Adrenal gland (tissue), 12 donors: ENCODE measurements around the gene IPO13. TPM values are rescaled to one million over a fixed set of nuclear protein-coding genes. Genes with fewer than 3 reads are reported as not detected.

Source experiments
- DNase-seq, 7 donors: peaks; one replicate each; pipeline ENCODE4 v3.0.0-alpha.2; 2019 to 2020
- H3K27ac ChIP-seq, 5 donors: fragments of 200-600 bp; sonication (generic) in 4 of 5; 1 replicate in 3 of 5; 2 replicates in 2 of 5; pipeline versions ENCODE4 v1.5.1 to v1.8.0; 2016 to 2020; ENCODE audit warnings: mild to moderate bottlenecking in 1 of 5
- H3K27me3 ChIP-seq: fragments of 200-600 bp; 2 replicates; pipeline ENCODE4 v1.8.0; 2021
- H3K36me3 ChIP-seq, 2 donors: fragments of 200-600 bp; replicated peaks in 1 of 2; 1 replicate in 1 of 2; 2 replicates in 1 of 2; pipeline versions ENCODE4 v1.5.1 to v1.8.0; 2018 to 2022
- H3K4me1 ChIP-seq, 2 donors: fragments of 200-600 bp; replicated peaks in 1 of 2; 1 replicate in 1 of 2; 2 replicates in 1 of 2; pipeline versions ENCODE4 v1.5.1 to v1.8.0; 2018 to 2021
- H3K4me3 ChIP-seq, 4 donors: fragments of 200-600 bp; sonication (generic) in 3 of 4; one replicate each; pipeline ENCODE4 v1.5.1; 2016 to 2018
- H3K9me3 ChIP-seq, 3 donors: fragments of 200-600 bp; sonication (generic) in 1 of 3; replicated peaks in 1 of 3; 1 replicate in 2 of 3; 2 replicates in 1 of 3; pipeline versions ENCODE4 v1.5.1 to v1.8.0; 2016 to 2021
- CTCF ChIP-seq, 6 experiments: fragments of 450-650 bp in 4 of 6; fragments of 200-600 bp in 2 of 6; sonication (generic) in 1 of 6; IDR thresholded peaks; 1 replicate in 5 of 6; 2 replicates in 1 of 6; pipeline versions ENCODE4 v1.5.1 to v1.8.0; 2016 to 2021; ENCODE audit warnings: antibody characterized with exemption in 6 of 6, mild to moderate bottlenecking in 2 of 6, moderate library complexity in 1 of 6
- POLR2A ChIP-seq, 2 donors: fragments of 450-650 bp; IDR thresholded peaks; one replicate each; pipeline ENCODE4 v1.6.1; 2017; ENCODE audit warnings: antibody characterized with exemption in 2 of 2, mild to moderate bottlenecking in 2 of 2, moderate library complexity in 1 of 2
- WGBS, 4 donors: extraction: QIAGEN DNeasy Blood & Tissue Kit in 2 of 4; methylation state at CpG; one replicate each; pipeline versions ENCODE4 v1.1.5 to v1.1.7; 2013 to 2017; 5-methylcytosine and 5-hydroxymethylcytosine counted together
- intact Hi-C, 2 donors: fragments of 100-400 bp; cut with DNase I; formaldehyde crosslinking; loops; one replicate each; pipeline versions ENCODE4 v1.14.1 to v1.15.0; 2022 to 2023
- polyA plus RNA-seq, 3 donors: library from polyadenylated mRNA; stranded (reverse); fragments of 200-250 nt in 2 of 3; fragments of 350-450 nt in 1 of 3; fragmentation: Illumina TruSeq in 1 of 3; extraction: RNeasy Lipid Tissue Mini Kit (QIAGEN cat#74804) in 1 of 3; gene quantifications; one replicate each; pipeline ENCODE4 v1.2.3, GENCODE V29; 2013 to 2014
- total RNA-seq, 9 donors: library from RNA; depleted of rRNA in 4 of 9; stranded (reverse); fragments of >200 nt in 4 of 9; fragments of 120-200 nt in 1 of 9; fragmentation: NEBNext Ultra II Directional in 1 of 9; extraction: Animal tissue kit (Norgen Biotek cat#: 25700) in 1 of 9; gene quantifications; one replicate each; pipeline versions ENCODE4 v1.1.0 to v1.2.4, GENCODE V29; 2013 to 2023
- donor health status: healthy with polysubstance abuse.
- donor health status: Bipolar disorder and iron deficiency.
- donor health status: DM: yes; HTN: yes; CAD: no.
- donor health status: DM: no; HTN: no; CAD: no.
- donor health status: DM: no; HTN: no; CAD: no.
- donor health status: DM: yes; HTN: yes; CAD: no.

The IPO13 gene
- total and polyA plus RNA-seq, 12 donors: 32.2 to 78.1 (median 37.8) TPM

DNA sequence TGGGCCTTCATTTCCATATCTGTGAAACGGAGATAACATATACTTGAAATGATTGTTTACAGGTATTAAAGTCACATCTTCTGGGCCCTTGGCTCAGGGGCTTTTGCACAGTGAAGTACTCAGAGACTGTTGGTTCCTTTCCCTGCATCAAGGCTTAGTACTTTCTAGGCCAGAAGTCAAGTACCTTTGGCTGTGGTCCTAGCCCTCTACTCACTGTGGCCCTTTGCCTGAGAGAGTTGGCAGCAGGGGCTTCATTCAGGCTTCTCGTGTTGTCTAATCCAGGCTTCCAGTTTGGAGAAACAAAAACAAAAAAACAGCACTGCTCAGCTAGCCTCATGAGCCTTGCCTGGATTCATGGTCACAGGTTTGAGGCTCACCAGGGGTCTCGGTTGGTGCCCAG, 14.9 kb downstream of the IPO13 start:
- H3K36me3 ChIP-seq: peaks cover 0 to 63% of the 10 kb centered on the region in 2 donors
- WGBS, 4 donors: 86 to 94% (median 91%) methylated on average over 3 of the region's 3 CpGs
- no peak for DNase-seq

DNA sequence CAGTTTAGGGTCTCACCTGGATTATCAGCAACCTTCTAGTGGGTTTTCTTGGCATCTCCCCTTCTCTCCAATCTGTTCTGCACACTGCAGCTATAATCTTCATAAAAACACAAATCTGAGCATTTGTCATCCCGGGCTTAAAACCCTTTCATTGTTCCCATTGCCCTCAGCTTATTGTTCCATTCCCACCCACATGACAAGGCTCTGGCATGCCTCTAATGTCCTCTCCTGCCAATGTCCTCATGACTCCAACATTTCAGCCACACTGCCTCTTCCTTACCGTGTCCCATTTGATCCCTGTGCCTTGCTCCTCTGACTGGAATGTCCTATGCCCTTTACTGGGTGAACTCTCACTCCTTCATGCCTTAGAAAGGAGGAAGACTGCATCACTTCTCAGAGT, 15.6 kb downstream of the IPO13 start:
- no peaks in the 10 kb centered on the region for H3K9me3 ChIP-seq
- 87 to 96% (median 93%) methylated on average over 2 of the region's 2 CpGs for WGBS, 4 donors
- H3K36me3 ChIP-seq: peaks cover 0 to 59% of the 10 kb centered on the region in 2 donors

More for the DNA sequence above, 14.9 kb downstream of the IPO13 start:
- Histone ChIP-seq H3K27ac (no peak overlapping the region), H3K4me3 (no peak overlapping the region), H3K4me1 (no peaks in the 10 kb centered on the region), H3K27me3 (no peaks in the 10 kb centered on the region), H3K9me3 (no peaks in the 10 kb centered on the region)
- TF ChIP-seq POLR2A (IDR thresholded peaks at IDR 0.05) (no peak), CTCF (IDR thresholded peaks at IDR 0.05) (no peak)
- intact Hi-C loops: no loop called here

DNA sequence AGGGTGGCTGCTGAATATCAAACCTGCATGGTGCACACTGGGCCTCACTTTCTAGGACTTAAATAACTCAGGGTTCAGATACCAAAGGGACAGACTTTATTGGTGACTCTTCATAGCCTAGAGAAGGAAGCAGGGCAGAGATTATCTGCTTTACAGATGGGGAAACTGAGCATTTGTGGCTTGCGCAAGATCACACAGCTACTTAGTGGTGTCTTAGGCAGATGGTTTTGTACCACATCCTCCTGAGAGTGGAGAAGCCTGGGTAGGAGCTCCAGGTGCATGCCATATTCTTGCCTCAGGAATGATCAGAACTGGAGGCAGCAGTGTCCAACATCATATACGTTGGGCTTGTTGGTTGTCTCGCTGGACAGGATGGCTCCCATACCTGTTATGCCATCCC, 16.3 kb downstream of the IPO13 start:
- H3K36me3 ChIP-seq: peaks cover 0 to 53% of the 10 kb centered on the region in 2 donors
- no peak for TF ChIP-seq CTCF (IDR thresholded peaks at IDR 0.05)
- TF ChIP-seq POLR2A (IDR thresholded peaks at IDR 0.05): no peak
- no peak overlapping the region for H3K4me3 ChIP-seq
- no peak for DNase-seq
- WGBS, 4 donors: 89 to 100% (median 90%) methylated on average over 3 of the region's 3 CpGs
- H3K4me1 ChIP-seq: no peaks in the 10 kb centered on the region
- H3K27me3 ChIP-seq: no peaks in the 10 kb centered on the region
- intact Hi-C loops: no loop called here
- H3K27ac ChIP-seq: no peak overlapping the region
- H3K9me3 ChIP-seq: no peaks in the 10 kb centered on the region

More for the DNA sequence above, 15.6 kb downstream of the IPO13 start:
- Histone ChIP-seq H3K4me1 (no peaks in the 10 kb centered on the region), H3K4me3 (no peak overlapping the region), H3K27me3 (no peaks in the 10 kb centered on the region), H3K27ac (no peak overlapping the region)
- no peak for DNase-seq
- TF ChIP-seq CTCF (IDR thresholded peaks at IDR 0.05) (no peak), POLR2A (IDR thresholded peaks at IDR 0.05) (no peak)
- intact Hi-C loops: no loop called here

- no peak for TF ChIP-seq POLR2A (IDR thresholded peaks at IDR 0.05)
- intact Hi-C loops: no loop called here
- Histone ChIP-seq H3K36me3 (peaks cover 0 to 44% of the 10 kb centered on the region in 2 donors), H3K9me3 (no peaks in the 10 kb centered on the region), H3K27ac (no peak overlapping the region), H3K27me3 (no peaks in the 10 kb centered on the region), H3K4me3 (no peak overlapping the region), H3K4me1 (no peaks in the 10 kb centered on the region)
- 76 to 88% (median 79%) methylated on average over 4 to 5 of the region's 5 CpGs for WGBS, 4 donors
- no peak for DNase-seq
Observed at GRCh38 chr1:43963890-43964289, 17.1 kb downstream of the IPO13 start.

GRCh38 chr1:43965316-43965715, 18.6 kb downstream of the IPO13 start:
- TF ChIP-seq POLR2A (IDR thresholded peaks at IDR 0.05): no peak
- H3K36me3 ChIP-seq: peaks cover 0 to 31% of the 10 kb centered on the region in 2 donors
- peaks cover 2% of the 10 kb centered on the region in 2 donors for H3K4me1 ChIP-seq
- intact Hi-C loops: no loop called here
- no peaks in the 10 kb centered on the region for H3K9me3 ChIP-seq
- 89 to 98% (median 93%) methylated on average over 3 of the region's 3 CpGs for WGBS, 4 donors
- no peak for DNase-seq
- H3K27ac ChIP-seq: no peak overlapping the region
- H3K27me3 ChIP-seq: no peaks in the 10 kb centered on the region
- no peak overlapping the region for H3K4me3 ChIP-seq
